ENCODE data around the gene AOC1. TPM values are rescaled to one million over a fixed set of nuclear protein-coding genes. Genes with fewer than 3 reads are reported as not detected.

Gene AOC1
- total RNA-seq, 5 donors from 2014 or later (not counting 1 experiment from before 2014, with no cell fraction given) = 0.15 to 0.28 TPM; not detected in 3

DNA sequence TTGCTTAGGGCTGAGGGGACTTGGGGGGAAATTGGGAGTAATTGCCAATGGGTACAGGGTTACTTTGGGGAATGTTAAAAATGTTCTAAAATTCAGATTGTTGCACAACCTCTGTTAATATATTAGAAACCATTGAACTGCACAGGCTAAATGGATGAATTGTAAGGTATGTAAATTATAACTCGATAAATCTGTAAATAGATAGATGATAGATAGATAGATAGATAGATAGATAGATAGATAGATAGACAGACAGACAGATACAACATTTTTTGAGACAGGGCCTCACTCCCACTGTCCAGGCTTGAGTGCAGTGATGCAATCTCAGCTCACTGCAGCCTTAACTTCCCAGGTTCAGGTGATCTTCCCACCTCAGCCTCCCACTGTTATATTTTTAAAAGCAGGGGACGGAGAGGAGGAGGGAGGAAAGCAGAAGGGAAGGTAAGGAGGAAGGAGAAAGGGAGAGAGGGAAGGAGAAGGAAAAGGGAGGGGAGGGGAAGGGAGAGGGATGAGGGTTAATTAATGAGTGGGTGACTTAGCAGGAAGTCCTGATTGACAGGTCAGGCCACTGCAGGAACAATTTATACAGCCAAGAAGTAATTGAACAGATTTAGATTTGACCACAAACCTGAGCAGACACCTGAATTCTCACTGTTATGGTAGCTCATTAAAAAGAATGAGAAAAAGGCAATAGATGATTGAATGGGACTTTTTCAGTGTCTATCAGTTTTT, 38.7 kb downstream of the AOC1 start:
- DNase-seq (no peak), ATAC-seq (replicated peaks in 1 of 4) (no peak)
- ChIA-PET POLR2A (no interaction called here), CTCF (interaction anchor here in 1 of 2 donors (0.7 kb wide), 1 partner anchor 282 kb away, joined by 5 read pairs; no protein-coding TSS in a partner anchor)
- peaks cover 0 to 14% (median 0%) of the 10 kb centered on the region in 3 donors for H3K9me3 Mint-ChIP-seq
- H3K4me1 Mint-ChIP-seq = no peaks in the 10 kb centered on the region
- Histone ChIP-seq H3K36me3 (ENCODE audit: control insufficient read depth in 2 of 2, extremely low read depth in 1 of 2, insufficient read depth in 1 of 2, low read length in 1 of 2) (no peaks in the 10 kb centered on the region), H3K27ac (ENCODE audit: low read length) (no peak overlapping the region), H3K4me1 (ENCODE audit: control insufficient read depth in 1 of 2, extremely low read depth in 1 of 2, insufficient read depth in 2 of 2, low read length in 2 of 2) (no peaks in the 10 kb centered on the region), H3K4me3 (ENCODE audit: control insufficient read depth in 1 of 2, extremely low read depth in 1 of 2, low read length in 1 of 2) (no peak overlapping the region), H3K27me3 (replicated peaks in 1 of 2; ENCODE audit: control insufficient read depth in 2 of 2, extremely low read depth in 1 of 2, insufficient read depth in 2 of 2, low read length in 1 of 2) (peaks cover 2 to 7% of the 10 kb centered on the region in 2 experiments), H3K9me3 (no peaks in the 10 kb centered on the region)
- no CpG with 5 or more reads among the region's 2 CpGs for WGBS (ENCODE audit: insufficient coverage)
- no peak overlapping the region for H3K27ac Mint-ChIP-seq
- no peak overlapping the region for H3K4me3 Mint-ChIP-seq
- H3K27me3 Mint-ChIP-seq = peaks cover 5 to 12% of the 10 kb centered on the region in 2 donors
- no peaks in the 10 kb centered on the region for H3K36me3 Mint-ChIP-seq

GRCh38 chr7:150891740-150892139, 39.4 kb downstream of the AOC1 start:
- WGBS (ENCODE audit: insufficient coverage) = 100% methylated on average over 2 of the region's 5 CpGs
- ATAC-seq (replicated peaks in 1 of 4) = no peak
- no peak overlapping the region for H3K4me3 ChIP-seq (ENCODE audit: control insufficient read depth in 1 of 2, extremely low read depth in 1 of 2, low read length in 1 of 2)
- Mint-ChIP-seq H3K9me3 (peaks cover 0 to 14% (median 0%) of the 10 kb centered on the region in 3 donors), H3K4me3 (no peak overlapping the region), H3K36me3 (no peaks in the 10 kb centered on the region), H3K27me3 (peaks cover 11 to 19% of the 10 kb centered on the region in 2 donors), H3K27ac (no peak overlapping the region), H3K4me1 (no peaks in the 10 kb centered on the region)
- ChIA-PET POLR2A (no interaction called here), CTCF (no interaction called here)
- no peaks in the 10 kb centered on the region for H3K36me3 ChIP-seq (ENCODE audit: control insufficient read depth in 2 of 2, extremely low read depth in 1 of 2, insufficient read depth in 1 of 2, low read length in 1 of 2)
- H3K27ac ChIP-seq (ENCODE audit: low read length) = no peak overlapping the region
- no peaks in the 10 kb centered on the region for H3K4me1 ChIP-seq (ENCODE audit: control insufficient read depth in 1 of 2, extremely low read depth in 1 of 2, insufficient read depth in 2 of 2, low read length in 2 of 2)
- no peak for DNase-seq
- H3K9me3 ChIP-seq = no peaks in the 10 kb centered on the region
- H3K27me3 ChIP-seq (replicated peaks in 1 of 2; ENCODE audit: control insufficient read depth in 2 of 2, extremely low read depth in 1 of 2, insufficient read depth in 2 of 2, low read length in 1 of 2) = peaks cover 2 to 14% of the 10 kb centered on the region in 2 experiments

DNA sequence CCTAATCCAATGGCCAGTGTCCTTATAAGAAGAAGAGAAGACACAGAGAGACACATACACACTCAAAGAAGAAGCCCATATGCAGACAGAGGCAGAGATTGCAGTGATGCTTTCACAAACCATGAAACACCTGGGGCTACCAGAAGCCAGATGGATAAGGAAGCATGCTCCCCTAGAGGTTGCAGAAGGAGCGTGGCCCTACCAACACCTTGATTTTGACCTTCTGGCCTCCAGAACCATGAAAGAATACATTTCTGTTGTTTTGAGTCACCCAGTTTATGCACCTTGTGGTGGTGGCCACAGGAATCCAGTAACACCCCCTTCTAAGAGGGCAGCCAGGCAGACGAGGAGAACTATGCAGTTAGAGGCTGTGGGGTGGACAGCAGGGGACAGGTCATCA, 43.5 kb downstream of the AOC1 start:
- ChIA-PET CTCF (no interaction called here), POLR2A (no interaction called here)
- no peaks in the 10 kb centered on the region for H3K36me3 ChIP-seq (ENCODE audit: control insufficient read depth in 2 of 2, extremely low read depth in 1 of 2, insufficient read depth in 1 of 2, low read length in 1 of 2)
- H3K4me1 ChIP-seq (ENCODE audit: control insufficient read depth in 1 of 2, extremely low read depth in 1 of 2, insufficient read depth in 2 of 2, low read length in 2 of 2) = peaks cover 0 to 9% of the 10 kb centered on the region in 2 experiments
- H3K4me3 Mint-ChIP-seq = no peak overlapping the region
- peaks cover 5 to 15% (median 8%) of the 10 kb centered on the region in 3 donors for H3K4me1 Mint-ChIP-seq
- H3K27ac Mint-ChIP-seq = no peak overlapping the region
- no peaks in the 10 kb centered on the region for H3K36me3 Mint-ChIP-seq
- no peak overlapping the region for H3K27ac ChIP-seq (ENCODE audit: low read length)
- H3K4me3 ChIP-seq (ENCODE audit: control insufficient read depth in 1 of 2, extremely low read depth in 1 of 2, low read length in 1 of 2) = no peak overlapping the region
- WGBS (ENCODE audit: insufficient coverage) = 67% methylated on average over 1 of the region's 2 CpGs
- no peak for ATAC-seq (replicated peaks in 1 of 4)
- H3K27me3 ChIP-seq (replicated peaks in 1 of 2; ENCODE audit: control insufficient read depth in 2 of 2, extremely low read depth in 1 of 2, insufficient read depth in 2 of 2, low read length in 1 of 2) = peaks cover 2 to 50% of the 10 kb centered on the region in 2 experiments
- H3K9me3 Mint-ChIP-seq = peaks cover 0 to 7% (median 0%) of the 10 kb centered on the region in 3 donors
- H3K9me3 ChIP-seq = no peaks in the 10 kb centered on the region
- no peak for DNase-seq
- H3K27me3 Mint-ChIP-seq = peaks cover 35 to 51% of the 10 kb centered on the region in 2 donors

GRCh38 chr7:150896562-150897209, 44.4 kb downstream of the AOC1 start:
- Mint-ChIP-seq H3K4me1 (peaks cover 5 to 15% (median 8%) of the 10 kb centered on the region in 3 donors), H3K36me3 (no peaks in the 10 kb centered on the region), H3K27ac (no peak overlapping the region), H3K9me3 (peaks cover 0 to 7% (median 0%) of the 10 kb centered on the region in 3 donors), H3K27me3 (peaks cover 42 to 57% of the 10 kb centered on the region in 2 donors), H3K4me3 (no peak overlapping the region)
- H3K27ac ChIP-seq (ENCODE audit: low read length) = no peak overlapping the region
- peaks cover 2 to 58% of the 10 kb centered on the region in 2 experiments for H3K27me3 ChIP-seq (replicated peaks in 1 of 2; ENCODE audit: control insufficient read depth in 2 of 2, extremely low read depth in 1 of 2, insufficient read depth in 2 of 2, low read length in 1 of 2)
- DNase-seq (no peak), ATAC-seq (replicated peaks in 1 of 4) (no peak)
- ChIA-PET POLR2A (interaction anchor here in 1 of 2 donors (0.6 kb wide), 1 partner anchor 132 kb away, joined by 3 read pairs; no protein-coding TSS in a partner anchor), CTCF (interaction anchor here in 1 of 2 donors (1.2 kb wide), 1 partner anchor 13 kb away, joined by 3 read pairs; no protein-coding TSS in a partner anchor)
- 59% methylated on average over 6 of the region's 10 CpGs for WGBS (ENCODE audit: insufficient coverage)
- H3K4me3 ChIP-seq (ENCODE audit: control insufficient read depth in 1 of 2, extremely low read depth in 1 of 2, low read length in 1 of 2) = no peak overlapping the region
- H3K36me3 ChIP-seq (ENCODE audit: control insufficient read depth in 2 of 2, extremely low read depth in 1 of 2, insufficient read depth in 1 of 2, low read length in 1 of 2) = no peaks in the 10 kb centered on the region
- peaks cover 0 to 9% of the 10 kb centered on the region in 2 experiments for H3K4me1 ChIP-seq (ENCODE audit: control insufficient read depth in 1 of 2, extremely low read depth in 1 of 2, insufficient read depth in 2 of 2, low read length in 2 of 2)
- H3K9me3 ChIP-seq = no peaks in the 10 kb centered on the region

GRCh38 chr7:150897502-150898474, 45.5 kb downstream of the AOC1 start:
- DNase-seq = no peak
- peaks cover 48 to 63% of the 10 kb centered on the region in 2 donors for H3K27me3 Mint-ChIP-seq
- ChIA-PET CTCF (interaction anchor here (0.6 to 1.3 kb wide), 11 partner anchors 11 to 532 kb away, joined by 3 to 6 read pairs (median 3); no protein-coding TSS in a partner anchor), POLR2A (no interaction called here)
- WGBS (ENCODE audit: insufficient coverage) = 34% methylated on average over 15 of the region's 22 CpGs
- H3K4me1 Mint-ChIP-seq = peaks cover 5 to 15% (median 8%) of the 10 kb centered on the region in 3 donors
- peaks cover 0 to 7% (median 0%) of the 10 kb centered on the region in 3 donors for H3K9me3 Mint-ChIP-seq
- Histone ChIP-seq H3K4me3 (ENCODE audit: control insufficient read depth in 1 of 2, extremely low read depth in 1 of 2, low read length in 1 of 2) (no peak overlapping the region), H3K36me3 (ENCODE audit: control insufficient read depth in 2 of 2, extremely low read depth in 1 of 2, insufficient read depth in 1 of 2, low read length in 1 of 2) (no peaks in the 10 kb centered on the region), H3K27me3 (replicated peaks in 1 of 2; ENCODE audit: control insufficient read depth in 2 of 2, extremely low read depth in 1 of 2, insufficient read depth in 2 of 2, low read length in 1 of 2) (peaks cover 1 to 64% of the 10 kb centered on the region in 2 experiments), H3K4me1 (ENCODE audit: control insufficient read depth in 1 of 2, extremely low read depth in 1 of 2, insufficient read depth in 2 of 2, low read length in 2 of 2) (peaks cover 0 to 9% of the 10 kb centered on the region in 2 experiments), H3K9me3 (no peaks in the 10 kb centered on the region), H3K27ac (ENCODE audit: low read length) (no peak overlapping the region)
- no peak overlapping the region for H3K27ac Mint-ChIP-seq
- no peaks in the 10 kb centered on the region for H3K36me3 Mint-ChIP-seq
- ATAC-seq (replicated peaks in 1 of 4) = no peak
- no peak overlapping the region for H3K4me3 Mint-ChIP-seq

Measured in T-cell (primary cell).